DMS53 (cell line): ENCODE measurements around the gene GRIK4.
A peak's percentile ranks its signal among the peaks of the same experiment; 100 is the strongest.

Experiments
- DNase-seq: peaks from one replicate; lab custom pipeline; 2025; lab: John Stamatoyannopoulos, UW

GRIK4 gene

DNA sequence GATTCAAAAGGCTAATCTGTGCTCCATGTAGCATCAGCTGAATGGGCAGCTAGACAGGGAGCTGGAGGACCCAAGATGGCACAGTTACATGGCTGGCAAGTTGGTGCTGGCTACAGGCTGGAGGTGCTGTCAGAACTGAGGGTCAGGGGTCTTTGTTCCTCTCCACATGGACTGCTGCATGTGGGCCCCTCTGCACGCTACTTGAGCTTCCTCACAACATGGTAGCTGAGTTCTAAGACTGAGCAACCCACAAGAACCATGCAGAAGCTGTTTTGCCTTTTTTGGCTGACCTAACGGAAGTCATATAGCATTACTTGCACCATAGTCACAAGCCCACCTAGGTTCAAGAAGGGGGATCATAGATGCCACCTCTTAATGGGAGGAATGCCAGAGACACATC lies 196.1 kb downstream of the GRIK4 start:
- no peak for DNase-seq

DNA sequence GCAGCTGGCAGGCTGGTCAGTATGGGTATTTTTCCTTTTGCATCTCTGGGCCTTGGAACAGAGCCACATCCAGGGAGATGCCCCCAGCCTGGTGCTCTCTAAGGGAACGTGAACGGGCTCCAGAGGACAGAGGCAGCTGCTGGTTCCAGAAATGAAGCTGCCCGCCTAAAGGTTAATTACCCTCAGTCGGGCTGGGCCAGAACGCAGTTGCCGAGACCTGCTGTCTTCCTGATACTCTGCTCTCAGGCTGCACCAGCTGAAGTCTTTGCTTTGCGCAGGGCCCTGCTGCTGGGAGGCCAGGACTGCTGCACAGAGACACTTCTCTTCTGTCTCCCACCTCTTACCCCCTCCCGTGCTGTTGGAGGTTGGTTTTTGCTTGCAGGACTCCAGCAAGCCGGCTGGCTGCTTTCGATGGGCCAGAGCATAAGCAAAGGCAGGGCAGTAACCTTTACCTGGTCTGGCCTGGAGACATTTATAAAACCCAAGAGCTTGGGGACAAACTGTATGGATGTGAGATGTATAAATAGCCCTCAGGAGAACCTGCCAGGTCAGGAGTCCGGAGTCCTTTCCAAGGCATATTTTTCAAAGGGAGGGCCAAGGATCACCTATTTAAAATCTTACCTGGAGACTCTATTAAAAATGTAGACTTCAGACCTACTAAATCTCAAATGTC lies 197.1 kb downstream of the GRIK4 start:
- DNase-seq = no peak

- no peak for DNase-seq
Observed at GRCh38 chr11:120709808-120710207, 198.3 kb downstream of the GRIK4 start.

GRCh38 chr11:120710354-120711131 lies 199.0 kb downstream of the GRIK4 start:
- DNase-seq = no peak

DNA sequence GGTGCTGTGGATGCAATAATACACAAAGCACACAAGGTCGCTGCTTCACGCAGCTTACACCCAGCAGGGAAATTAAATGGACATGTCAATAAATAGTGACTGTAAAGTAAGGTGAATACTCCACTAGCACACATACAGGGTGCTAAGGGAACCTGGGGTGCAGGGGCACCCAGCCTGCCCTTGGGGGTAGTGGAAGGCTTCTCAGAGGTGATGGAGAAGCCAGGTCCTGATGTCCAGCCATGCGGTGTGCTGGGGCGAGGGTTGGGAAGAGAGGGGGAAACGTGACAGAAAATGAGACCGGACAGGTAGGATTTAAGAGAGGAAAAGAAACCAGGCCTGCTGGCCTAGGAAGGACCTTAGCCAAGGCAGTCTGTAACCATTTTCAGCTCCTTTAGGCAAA lies 200.5 kb downstream of the GRIK4 start:
- no peak for DNase-seq

GRCh38 chr11:120712881-120713280 lies 201.3 kb downstream of the GRIK4 start:
- DNase-seq = no peak

DNA sequence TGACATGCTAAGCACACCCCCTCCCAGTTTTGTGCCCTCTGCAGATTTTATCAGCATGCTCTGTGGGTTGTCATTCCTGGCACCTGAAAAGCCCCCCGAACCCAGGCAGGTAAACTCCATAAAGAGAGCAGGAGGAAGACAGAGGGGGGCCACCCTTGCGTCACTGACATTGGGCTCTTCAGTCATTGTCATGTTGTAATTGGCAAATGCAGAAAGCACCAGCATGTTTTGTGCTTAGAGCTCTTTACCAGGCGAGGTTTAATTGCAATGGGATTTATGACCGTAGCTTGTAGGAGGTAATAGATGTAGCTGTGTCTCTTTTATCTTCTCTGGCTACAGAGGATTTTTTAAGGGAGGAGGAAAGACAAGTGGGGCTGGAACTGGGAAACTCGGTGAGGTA lies 201.7 kb downstream of the GRIK4 start:
- DNase-seq = no peak

- DNase-seq = peak; percentile 19
Observed at GRCh38 chr11:120714438-120714837, 202.9 kb downstream of the GRIK4 start.

- DNase-seq = peak; percentile 26
Observed at GRCh38 chr11:120715239-120715638, 203.7 kb downstream of the GRIK4 start.

- DNase-seq = no peak
Observed at GRCh38 chr11:120717042-120717441, 205.5 kb downstream of the GRIK4 start.

GRCh38 chr11:120717623-120718022 lies 206.1 kb downstream of the GRIK4 start:
- no peak for DNase-seq

DNA sequence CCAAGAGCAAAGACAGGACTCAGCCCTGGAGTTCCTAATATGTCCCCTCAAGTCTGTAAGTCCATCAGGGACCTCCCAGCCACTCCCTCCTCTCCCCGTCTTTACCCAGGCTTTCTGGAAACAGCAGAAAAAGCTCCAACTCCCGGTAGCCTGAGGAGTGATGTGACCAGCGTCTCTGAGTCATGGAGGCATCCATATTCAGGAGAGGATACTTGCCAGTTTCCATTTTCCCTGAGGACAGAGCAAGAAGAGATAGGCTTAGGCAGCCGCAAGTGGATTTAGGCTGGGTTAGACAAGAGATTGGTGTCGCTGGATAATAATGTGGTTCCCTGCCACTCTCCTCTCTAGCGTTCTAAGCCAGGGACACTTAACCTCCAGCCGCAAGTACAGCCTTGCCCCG lies 206.6 kb downstream of the GRIK4 start:
- DNase-seq = no peak

- DNase-seq = no peak
Observed at GRCh38 chr11:120719348-120719747, 207.8 kb downstream of the GRIK4 start.

DNA sequence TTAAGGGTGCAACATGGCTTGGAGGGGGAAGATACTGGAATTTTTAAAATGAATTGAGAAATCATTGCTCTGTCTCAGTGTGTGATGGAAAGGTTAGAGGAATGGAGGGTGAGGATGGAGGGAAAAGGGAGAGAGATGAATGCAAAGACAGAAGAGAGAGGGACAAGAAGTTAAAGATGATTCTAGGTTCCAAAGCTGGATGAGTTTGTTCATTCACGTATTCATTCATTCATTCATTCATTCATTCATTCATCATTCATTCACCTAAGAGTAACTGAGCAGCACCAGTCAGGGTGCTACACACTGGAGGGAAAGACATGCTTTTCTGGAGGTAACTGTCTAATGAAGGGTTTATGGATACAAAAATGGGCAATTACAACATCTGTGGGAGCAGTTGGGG lies 209.2 kb downstream of the GRIK4 start:
- DNase-seq = no peak

DNA sequence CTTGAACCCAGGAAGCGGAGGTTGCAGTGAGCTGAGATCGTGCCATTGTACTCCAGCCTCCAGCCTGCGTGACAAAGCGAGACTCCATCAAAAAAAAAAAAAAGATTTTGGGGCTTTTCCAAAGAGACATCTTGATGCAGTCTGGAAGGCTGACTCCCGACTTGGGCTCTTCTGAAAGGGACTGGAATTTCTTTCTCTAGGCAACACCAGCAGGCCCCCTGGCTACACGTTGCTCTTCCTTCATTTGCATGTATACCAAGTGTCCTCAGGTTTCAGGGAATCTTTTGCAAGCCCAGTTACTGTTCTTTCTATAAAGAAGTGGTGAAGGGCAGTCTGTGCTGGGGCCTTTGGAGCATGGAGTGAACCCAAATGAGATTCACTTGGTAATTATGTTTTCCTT lies 211.0 kb downstream of the GRIK4 start:
- DNase-seq = no peak

DNA sequence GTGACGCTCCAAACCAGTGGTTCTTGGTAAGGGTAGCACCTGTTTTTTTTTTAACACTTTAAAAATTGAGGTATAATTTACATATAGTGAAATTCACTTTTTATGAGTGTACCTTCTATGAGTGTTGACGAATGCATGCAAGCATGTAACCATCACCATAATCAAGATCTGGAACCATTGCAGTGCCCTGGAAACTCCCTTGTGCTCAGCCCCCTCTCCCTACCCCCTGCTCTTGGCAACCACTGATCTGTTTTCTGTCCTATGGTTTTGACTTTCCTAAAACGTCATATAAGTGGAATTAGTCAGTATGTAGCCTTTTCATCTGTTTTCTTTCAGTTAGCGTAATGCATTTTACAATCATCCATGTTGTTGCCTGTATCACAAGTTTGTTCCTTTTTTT lies 212.2 kb downstream of the GRIK4 start:
- no peak for DNase-seq

DNA sequence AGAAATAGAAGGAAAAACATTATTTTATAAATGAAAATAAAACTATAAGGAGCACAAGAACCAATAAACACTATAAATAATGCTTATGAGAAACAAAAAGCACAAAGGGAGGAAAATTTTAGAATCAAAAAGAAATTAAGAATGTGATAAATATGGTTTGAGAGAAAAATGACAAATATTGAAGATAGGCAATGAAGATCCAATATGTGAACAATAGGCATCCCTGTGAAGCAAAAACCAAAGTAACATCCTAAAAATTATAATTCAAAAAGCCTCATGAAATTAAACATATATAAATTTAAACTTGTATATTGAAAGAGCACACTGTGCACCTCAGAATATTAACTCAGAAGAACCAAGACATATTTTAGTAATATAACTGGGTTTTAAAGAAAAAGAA lies 216.2 kb downstream of the GRIK4 start:
- no peak for DNase-seq

DNA sequence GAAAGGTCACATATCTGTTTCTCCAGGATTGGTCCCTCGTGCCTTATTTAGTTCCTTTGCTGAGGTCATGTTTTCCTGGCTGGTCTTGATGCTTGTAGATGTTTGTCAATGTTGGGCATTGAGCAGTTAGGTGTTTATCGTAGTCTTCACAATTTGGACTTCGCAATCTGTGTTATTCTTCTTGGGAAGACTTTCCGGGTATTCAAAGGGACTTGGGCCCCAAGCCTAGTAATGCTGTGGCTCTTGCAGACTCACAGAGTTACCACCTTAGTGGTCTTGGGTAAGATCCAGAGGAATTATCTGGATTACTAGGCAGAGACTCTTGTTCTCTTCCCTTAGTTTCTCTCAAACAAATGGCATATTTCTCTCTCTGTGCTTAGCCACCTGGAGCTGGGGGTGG lies 223.5 kb downstream of the GRIK4 start:
- no peak for DNase-seq

- DNase-seq = no peak
Observed at GRCh38 chr11:120738516-120739046, 227.0 kb downstream of the GRIK4 start.

DNA sequence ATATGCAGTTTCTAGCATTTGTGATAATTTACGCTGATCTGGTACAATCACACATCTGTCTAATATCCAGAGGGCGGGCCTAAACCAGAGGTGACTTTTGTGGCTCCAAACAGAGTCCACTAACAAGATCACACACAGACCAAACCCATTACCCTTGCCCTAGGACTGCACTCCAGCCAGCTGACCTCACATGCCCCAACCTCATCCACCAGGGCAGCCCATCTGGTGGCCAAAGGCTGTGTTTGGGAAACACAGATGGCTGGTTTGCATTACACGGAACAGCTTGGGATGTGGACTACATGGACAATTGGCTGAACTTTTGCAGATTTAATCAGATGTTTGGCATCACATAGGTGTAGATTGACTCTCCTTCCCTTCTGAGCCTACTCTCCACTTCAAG lies 228.2 kb downstream of the GRIK4 start:
- DNase-seq = no peak

GRCh38 chr11:120740380-120740779 lies 228.8 kb downstream of the GRIK4 start:
- DNase-seq = no peak

DNA sequence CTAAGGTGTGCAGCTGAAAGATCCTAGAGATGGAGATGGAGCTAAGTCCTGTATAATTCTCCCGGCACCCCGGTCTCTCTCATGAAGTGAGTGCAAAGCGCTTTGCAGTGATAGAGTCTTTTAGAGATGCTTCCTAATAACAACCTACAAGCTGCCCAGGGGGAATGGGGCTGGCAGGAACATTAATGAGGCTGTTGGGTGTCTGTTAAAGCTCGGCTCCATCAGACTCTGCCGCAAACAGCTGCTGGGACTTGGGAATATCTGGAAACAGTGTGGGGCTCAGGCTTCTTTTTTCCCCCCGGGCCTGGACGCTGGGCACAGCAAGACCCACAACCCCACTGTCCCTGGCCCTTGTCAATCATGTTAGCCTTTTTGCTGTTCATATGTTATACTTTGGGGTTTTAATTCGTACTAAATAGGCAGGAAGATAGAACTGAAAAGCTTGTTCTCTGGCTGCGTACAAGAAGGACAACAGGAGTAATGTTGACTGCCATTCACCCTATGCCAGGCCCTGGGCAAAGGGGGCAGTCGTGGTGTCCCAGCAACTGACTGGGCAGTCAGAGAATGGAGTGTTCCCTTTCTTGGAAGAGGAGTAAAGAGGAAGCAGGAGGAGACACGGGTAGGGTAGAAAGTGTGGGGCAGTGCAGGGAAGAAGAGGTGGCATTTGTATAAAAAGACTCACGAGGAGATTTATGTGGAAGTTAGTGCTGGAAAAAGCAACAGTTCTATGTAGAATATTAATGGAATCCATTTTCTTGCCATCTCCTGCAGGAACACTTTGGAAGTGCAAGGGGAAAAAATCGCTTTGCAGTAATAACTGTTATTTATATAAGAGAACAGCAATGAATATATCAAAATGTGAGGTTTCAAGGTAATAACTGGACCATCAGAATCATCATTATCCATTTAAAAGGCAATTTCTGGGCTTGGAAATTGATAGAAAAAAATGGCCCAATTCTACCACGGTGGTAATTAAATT lies 232.8 kb downstream of the GRIK4 start:
- DNase-seq = no peak
